Mucosa of stomach (tissue), 1 donor: ENCODE data around the gene NAPA.

ENCODE experiments used
- H3K27me3 ChIP-seq: one replicate; pipeline ENCODE4 v1.7.0; 2013; ENCODE audit warnings: mild to moderate bottlenecking, low read length; ENCODE audit not compliant: control insufficient read depth, insufficient read depth
- H3K36me3 ChIP-seq: one replicate; pipeline ENCODE4 v1.7.0; 2013; ENCODE audit warnings: low read length; ENCODE audit not compliant: control insufficient read depth, insufficient read depth
- H3K4me1 ChIP-seq: one replicate; pipeline ENCODE4 v1.7.0; 2013; ENCODE audit warnings: mild to moderate bottlenecking, low read length; ENCODE audit not compliant: control insufficient read depth, insufficient read depth
- H3K4me3 ChIP-seq: one replicate; pipeline ENCODE4 v1.7.0; 2013; ENCODE audit warnings: low read length
- H3K9ac ChIP-seq: one replicate; pipeline ENCODE4 v1.7.0; 2013; ENCODE audit warnings: mild to moderate bottlenecking, low read length, moderate library complexity
- H3K9me3 ChIP-seq: one replicate; pipeline ENCODE4 v1.7.0; 2013; ENCODE audit warnings: mild to moderate bottlenecking, low read length, moderate library complexity; ENCODE audit not compliant: control insufficient read depth
- donor health status: Pancreatic carcinoma.

The NAPA gene

DNA sequence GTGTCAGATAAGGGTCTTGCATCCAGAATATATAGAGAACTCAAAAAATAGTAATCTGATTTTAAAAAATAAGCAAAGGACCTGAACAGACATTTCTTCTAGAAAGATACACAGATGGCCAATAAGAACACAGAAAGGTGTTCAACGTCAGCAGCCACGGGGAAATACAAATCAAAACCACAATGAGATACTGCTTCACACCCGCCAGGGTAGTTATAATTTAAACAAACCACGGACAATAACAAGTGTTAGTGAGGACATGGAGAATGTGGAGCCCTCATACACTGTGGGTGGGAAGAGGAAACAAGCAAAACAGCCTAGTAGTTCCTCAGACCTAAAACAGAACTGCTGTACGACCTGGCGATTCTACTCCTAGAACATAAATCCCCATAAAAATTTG lies 26.7 kb upstream of the NAPA start:
- Histone ChIP-seq H3K9me3 (no peaks in the 10 kb centered on the region), H3K9ac (no peak overlapping the region), H3K4me1 (no peaks in the 10 kb centered on the region), H3K4me3 (no peak overlapping the region), H3K36me3 (no peaks in the 10 kb centered on the region), H3K27me3 (peaks cover 21% of the 10 kb centered on the region)

DNA sequence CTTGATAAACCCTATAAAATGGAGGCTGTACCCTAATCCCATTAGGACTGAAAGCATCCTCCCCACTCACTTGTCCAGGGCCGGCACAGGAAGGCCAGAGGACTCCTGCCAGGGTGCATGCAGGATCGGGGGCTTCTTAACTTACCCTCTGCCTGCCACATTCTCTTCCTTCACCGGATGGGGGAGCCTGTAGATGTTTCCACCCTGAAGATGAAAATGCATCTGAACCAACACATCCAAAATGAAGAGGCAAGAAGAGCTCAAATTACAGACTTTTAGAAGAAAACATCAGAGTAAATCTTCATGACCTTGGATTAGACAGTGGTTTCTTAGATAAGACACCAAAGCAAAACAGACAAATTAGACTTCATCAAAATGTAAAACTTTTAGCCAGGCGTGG lies 25.9 kb upstream of the NAPA start:
- Histone ChIP-seq H3K4me3 (no peak overlapping the region), H3K36me3 (no peaks in the 10 kb centered on the region), H3K9ac (no peak overlapping the region), H3K27me3 (peaks cover 17% of the 10 kb centered on the region), H3K4me1 (no peaks in the 10 kb centered on the region), H3K9me3 (no peaks in the 10 kb centered on the region)

- H3K4me3 ChIP-seq = no peak overlapping the region
- H3K27me3 ChIP-seq = peaks cover 8% of the 10 kb centered on the region
- no peaks in the 10 kb centered on the region for H3K36me3 ChIP-seq
- H3K9me3 ChIP-seq = no peaks in the 10 kb centered on the region
- no peak overlapping the region for H3K9ac ChIP-seq
- H3K4me1 ChIP-seq = no peaks in the 10 kb centered on the region
These were observed 25.0 kb upstream of the NAPA start for GRCh38 chr19:47539747-47540311.

GRCh38 chr19:47538812-47539211 lies 23.9 kb upstream of the NAPA start:
- Histone ChIP-seq H3K9ac (no peak overlapping the region), H3K9me3 (no peaks in the 10 kb centered on the region), H3K36me3 (no peaks in the 10 kb centered on the region), H3K4me1 (no peaks in the 10 kb centered on the region), H3K4me3 (no peak overlapping the region), H3K27me3 (no peaks in the 10 kb centered on the region)

DNA sequence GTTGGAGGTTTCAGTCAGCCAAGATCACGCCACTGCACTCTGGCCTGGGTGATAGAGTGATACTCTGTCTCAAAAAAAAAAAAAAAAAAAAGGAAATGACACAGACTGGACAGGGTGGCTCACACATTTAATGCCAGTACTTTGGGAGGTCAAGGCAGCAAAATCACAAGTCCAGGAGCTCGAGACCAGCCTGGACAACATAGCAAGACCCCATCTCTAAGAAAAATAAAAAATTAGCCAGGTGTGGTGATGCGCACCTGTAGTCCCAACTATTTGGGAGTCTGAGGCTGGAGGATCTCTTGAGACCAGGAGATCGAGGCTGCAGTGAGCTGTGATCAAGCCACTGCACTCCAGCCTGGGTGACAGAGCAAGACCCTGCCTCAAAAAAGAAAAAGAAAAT lies 22.6 kb upstream of the NAPA start:
- H3K27me3 ChIP-seq = no peaks in the 10 kb centered on the region
- H3K9me3 ChIP-seq = no peaks in the 10 kb centered on the region
- H3K9ac ChIP-seq = no peak overlapping the region
- H3K4me1 ChIP-seq = no peaks in the 10 kb centered on the region
- no peak overlapping the region for H3K4me3 ChIP-seq
- no peaks in the 10 kb centered on the region for H3K36me3 ChIP-seq

DNA sequence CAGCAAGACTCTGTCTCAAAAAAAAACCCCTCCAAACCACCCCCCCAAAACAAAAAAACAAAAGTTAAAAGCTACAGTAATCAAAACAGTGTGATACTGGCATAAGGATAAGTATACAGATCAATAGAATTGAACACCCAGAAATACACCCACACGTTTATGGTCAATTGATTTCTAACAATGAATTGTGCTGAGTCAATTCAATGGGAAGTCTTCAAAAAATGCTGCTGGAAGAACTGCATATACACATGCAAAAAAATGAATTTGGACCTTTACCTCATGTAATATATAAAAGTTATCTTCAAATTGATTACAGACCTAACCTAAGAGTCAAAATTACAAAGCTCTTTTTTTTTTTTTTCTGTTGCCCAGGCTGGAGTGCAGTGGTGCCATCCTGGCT lies 19.8 kb upstream of the NAPA start:
- Histone ChIP-seq H3K27me3 (no peaks in the 10 kb centered on the region), H3K4me3 (no peak overlapping the region), H3K9ac (no peak overlapping the region), H3K4me1 (peaks cover 6% of the 10 kb centered on the region), H3K36me3 (no peaks in the 10 kb centered on the region), H3K9me3 (no peaks in the 10 kb centered on the region)

DNA sequence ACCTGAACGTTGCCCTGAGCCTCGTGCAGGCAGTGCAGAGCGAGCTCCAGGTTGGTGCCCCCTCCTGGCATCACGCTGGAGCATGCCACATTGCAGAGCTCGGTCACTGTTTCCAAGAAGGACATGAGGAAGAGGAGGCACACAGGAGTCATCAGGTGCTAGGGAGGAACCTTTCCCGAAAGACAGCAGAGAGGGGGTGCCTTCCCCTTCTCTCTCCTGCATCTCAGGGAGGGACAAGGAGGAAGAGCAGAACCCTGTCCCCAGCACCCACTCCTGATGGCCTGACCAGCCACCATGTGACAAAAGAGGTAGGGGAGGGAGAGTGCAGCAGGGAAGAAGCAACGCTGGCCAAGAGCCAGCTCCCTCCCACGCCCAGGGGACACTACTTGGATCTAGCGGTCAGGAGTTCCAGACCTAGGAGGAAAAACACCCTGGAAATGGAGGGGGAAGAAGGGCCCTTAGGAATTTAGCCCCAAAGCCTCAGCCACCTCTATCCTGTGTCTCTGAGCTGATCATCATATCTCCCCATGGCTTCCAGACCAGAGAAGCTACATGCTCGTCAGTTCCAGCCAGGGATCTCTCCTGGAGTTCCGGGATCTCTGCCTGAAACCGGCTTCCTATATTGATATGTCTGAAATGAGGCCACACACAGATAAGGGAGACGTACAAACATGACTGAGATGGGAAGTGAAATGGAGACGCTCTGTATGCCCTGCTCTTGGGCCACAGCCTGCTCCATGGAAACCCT lies 17.0 kb upstream of the NAPA start:
- H3K9ac ChIP-seq = peak overlapping the region; percentile 22
- H3K4me1 ChIP-seq = peaks cover 6% of the 10 kb centered on the region
- no peaks in the 10 kb centered on the region for H3K9me3 ChIP-seq

GRCh38 chr19:47529018-47529742 lies 14.3 kb upstream of the NAPA start:
- no peaks in the 10 kb centered on the region for H3K27me3 ChIP-seq
- no peak overlapping the region for H3K9ac ChIP-seq
- H3K36me3 ChIP-seq = no peaks in the 10 kb centered on the region
- H3K9me3 ChIP-seq = no peaks in the 10 kb centered on the region
- H3K4me1 ChIP-seq = peaks cover 6% of the 10 kb centered on the region
- no peak overlapping the region for H3K4me3 ChIP-seq

More for the DNA sequence above, 17.0 kb upstream of the NAPA start:
- Histone ChIP-seq H3K36me3 (no peaks in the 10 kb centered on the region), H3K27me3 (no peaks in the 10 kb centered on the region), H3K4me3 (no peak overlapping the region)

DNA sequence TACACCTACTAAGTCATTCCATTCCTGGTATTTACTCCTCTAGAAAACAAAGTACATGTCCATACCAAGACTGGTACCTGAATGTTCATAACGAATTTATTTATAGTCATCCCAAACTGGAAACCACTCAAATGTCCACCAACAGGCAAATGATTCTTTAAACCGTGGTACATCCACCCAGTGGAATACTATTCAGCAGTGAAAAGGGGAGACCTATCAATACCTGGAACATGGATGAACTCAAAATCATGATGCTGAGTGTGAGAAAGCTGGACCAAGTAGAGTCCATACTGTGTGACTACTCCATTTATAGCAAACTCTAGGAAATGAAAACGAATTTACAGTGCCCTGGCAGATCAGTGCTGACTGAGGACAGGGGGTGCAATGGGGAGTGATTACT lies 11.9 kb upstream of the NAPA start:
- Histone ChIP-seq H3K4me1 (peaks cover 9% of the 10 kb centered on the region), H3K4me3 (no peak overlapping the region), H3K9ac (no peak overlapping the region), H3K27me3 (no peaks in the 10 kb centered on the region), H3K9me3 (no peaks in the 10 kb centered on the region), H3K36me3 (no peaks in the 10 kb centered on the region)

DNA sequence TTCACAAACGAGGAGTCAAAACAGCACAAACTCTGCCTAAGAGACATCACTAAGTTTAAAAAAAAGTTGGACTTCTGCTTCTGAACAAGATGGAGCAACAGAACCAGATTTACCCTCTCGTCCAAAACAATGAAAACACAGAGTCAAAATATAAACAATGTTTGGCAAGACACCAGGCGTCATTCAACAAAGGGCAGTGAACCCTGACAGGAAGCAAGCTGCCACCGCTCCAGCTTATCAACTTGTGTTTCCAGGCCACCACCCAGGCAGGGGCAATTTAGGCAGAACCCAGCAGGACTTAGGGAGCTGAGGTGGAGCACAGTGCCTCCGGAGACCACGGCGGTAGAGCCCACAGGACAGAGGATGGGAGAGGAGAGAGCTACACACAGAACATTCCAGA lies 8.6 kb upstream of the NAPA start:
- peaks cover 4% of the 10 kb centered on the region for H3K27me3 ChIP-seq
- H3K36me3 ChIP-seq = no peaks in the 10 kb centered on the region
- no peak overlapping the region for H3K9ac ChIP-seq
- H3K9me3 ChIP-seq = no peaks in the 10 kb centered on the region
- peaks cover 6% of the 10 kb centered on the region for H3K4me1 ChIP-seq
- H3K4me3 ChIP-seq = no peak overlapping the region

GRCh38 chr19:47521473-47522180 lies 6.8 kb upstream of the NAPA start:
- Histone ChIP-seq H3K9me3 (no peaks in the 10 kb centered on the region), H3K9ac (no peak overlapping the region), H3K36me3 (no peaks in the 10 kb centered on the region), H3K4me1 (peaks cover 6% of the 10 kb centered on the region), H3K27me3 (peaks cover 4% of the 10 kb centered on the region), H3K4me3 (no peak overlapping the region)

GRCh38 chr19:47520839-47521238 lies 6.0 kb upstream of the NAPA start:
- Histone ChIP-seq H3K4me1 (peaks cover 6% of the 10 kb centered on the region), H3K27me3 (peaks cover 4% of the 10 kb centered on the region), H3K4me3 (no peak overlapping the region)

More at GRCh38 chr19:47520839-47521238, 6.0 kb upstream of the NAPA start:
- Histone ChIP-seq H3K9me3 (no peaks in the 10 kb centered on the region), H3K36me3 (no peaks in the 10 kb centered on the region), H3K9ac (no peak overlapping the region)
